DMS53 (cell line): ENCODE data around the gene PPIA.
A peak's percentile ranks its signal among the peaks of the same experiment; 100 is the strongest.

Experiments used
- DNase-seq: peaks from one replicate; lab custom pipeline; 2025; lab: John Stamatoyannopoulos, UW

PPIA gene

GRCh38 chr7:44787762-44788161 lies 8.7 kb upstream of the PPIA start:
- no peak for DNase-seq

- DNase-seq = no peak
Measured at GRCh38 chr7:44789990-44790389, 6.5 kb upstream of the PPIA start.

- no peak for DNase-seq
Measured at GRCh38 chr7:44791278-44792219, 4.9 kb upstream of the PPIA start.

- DNase-seq = no peak
Measured at GRCh38 chr7:44793919-44794318, 2.6 kb upstream of the PPIA start.

- DNase-seq = no peak
Measured at GRCh38 chr7:44794331-44794730, 2.1 kb upstream of the PPIA start.

- peak; percentile 92 for DNase-seq
Measured at GRCh38 chr7:44796034-44796503, 412 bp upstream of the PPIA start.

- DNase-seq = peak; percentile 95
Measured at GRCh38 chr7:44797329-44798258, 1.1 kb downstream of the PPIA start.

GRCh38 chr7:44798649-44799305 lies 2.3 kb downstream of the PPIA start:
- no peak for DNase-seq

GRCh38 chr7:44799939-44800338 lies 3.5 kb downstream of the PPIA start:
- no peak for DNase-seq

- DNase-seq = no peak
Measured at GRCh38 chr7:44801890-44802289, 5.4 kb downstream of the PPIA start.

GRCh38 chr7:44802418-44803025 lies 6.0 kb downstream of the PPIA start:
- peak; percentile 27 for DNase-seq

GRCh38 chr7:44803828-44804519 lies 7.5 kb downstream of the PPIA start:
- peak; percentile 16 for DNase-seq

GRCh38 chr7:44805950-44806349 lies 9.5 kb downstream of the PPIA start:
- DNase-seq = peak; percentile 42

- peak; percentile 56 for DNase-seq
Measured at GRCh38 chr7:44808914-44809393, 12.5 kb downstream of the PPIA start.

- peak; percentile 40 for DNase-seq
Measured at GRCh38 chr7:44811093-44811492, 14.6 kb downstream of the PPIA start.

GRCh38 chr7:44811571-44811970 lies 15.1 kb downstream of the PPIA start:
- no peak for DNase-seq

GRCh38 chr7:44814919-44815318 lies 18.4 kb downstream of the PPIA start:
- DNase-seq = peak; percentile 23

GRCh38 chr7:44819292-44819691 lies 22.8 kb downstream of the PPIA start:
- no peak for DNase-seq

GRCh38 chr7:44823255-44823781 lies 26.8 kb downstream of the PPIA start:
- no peak for DNase-seq

GRCh38 chr7:44824894-44825526 lies 28.5 kb downstream of the PPIA start:
- no peak for DNase-seq
